Adrenal gland (tissue), 12 donors: ENCODE measurements around the gene GEMIN4. TPM values are rescaled to one million over a fixed set of nuclear protein-coding genes. Genes with fewer than 3 reads are reported as not detected.

Source experiments
- DNase-seq, 7 donors: peaks; one replicate each; pipeline ENCODE4 v3.0.0-alpha.2; 2019 to 2020
- H3K27ac ChIP-seq, 5 donors: fragments of 200-600 bp; sonication (generic) in 4 of 5; 1 replicate in 3 of 5; 2 replicates in 2 of 5; pipeline versions ENCODE4 v1.5.1 to v1.8.0; 2016 to 2020; ENCODE audit warnings: mild to moderate bottlenecking in 1 of 5
- H3K27me3 ChIP-seq: fragments of 200-600 bp; 2 replicates; pipeline ENCODE4 v1.8.0; 2021
- H3K36me3 ChIP-seq, 2 donors: fragments of 200-600 bp; replicated peaks in 1 of 2; 1 replicate in 1 of 2; 2 replicates in 1 of 2; pipeline versions ENCODE4 v1.5.1 to v1.8.0; 2018 to 2022
- H3K4me1 ChIP-seq, 2 donors: fragments of 200-600 bp; replicated peaks in 1 of 2; 1 replicate in 1 of 2; 2 replicates in 1 of 2; pipeline versions ENCODE4 v1.5.1 to v1.8.0; 2018 to 2021
- H3K4me3 ChIP-seq, 4 donors: fragments of 200-600 bp; sonication (generic) in 3 of 4; one replicate each; pipeline ENCODE4 v1.5.1; 2016 to 2018
- H3K9me3 ChIP-seq, 3 donors: fragments of 200-600 bp; sonication (generic) in 1 of 3; replicated peaks in 1 of 3; 1 replicate in 2 of 3; 2 replicates in 1 of 3; pipeline versions ENCODE4 v1.5.1 to v1.8.0; 2016 to 2021
- POLR2A ChIP-seq, 2 donors: fragments of 450-650 bp; IDR thresholded peaks; one replicate each; pipeline ENCODE4 v1.6.1; 2017; ENCODE audit warnings: antibody characterized with exemption in 2 of 2, mild to moderate bottlenecking in 2 of 2, moderate library complexity in 1 of 2
- WGBS, 4 donors: extraction: QIAGEN DNeasy Blood & Tissue Kit in 2 of 4; methylation state at CpG; one replicate each; pipeline versions ENCODE4 v1.1.5 to v1.1.7; 2013 to 2017; 5-methylcytosine and 5-hydroxymethylcytosine counted together
- intact Hi-C, 2 donors: fragments of 100-400 bp; cut with DNase I; formaldehyde crosslinking; loops; one replicate each; pipeline versions ENCODE4 v1.14.1 to v1.15.0; 2022 to 2023
- polyA plus RNA-seq, 3 donors: library from polyadenylated mRNA; stranded (reverse); fragments of 200-250 nt in 2 of 3; fragments of 350-450 nt in 1 of 3; fragmentation: Illumina TruSeq in 1 of 3; extraction: RNeasy Lipid Tissue Mini Kit (QIAGEN cat#74804) in 1 of 3; gene quantifications; one replicate each; pipeline ENCODE4 v1.2.3, GENCODE V29; 2013 to 2014
- total RNA-seq, 9 donors: library from RNA; depleted of rRNA in 4 of 9; stranded (reverse); fragments of >200 nt in 4 of 9; fragments of 120-200 nt in 1 of 9; fragmentation: NEBNext Ultra II Directional in 1 of 9; extraction: Animal tissue kit (Norgen Biotek cat#: 25700) in 1 of 9; gene quantifications; one replicate each; pipeline versions ENCODE4 v1.1.0 to v1.2.4, GENCODE V29; 2013 to 2023
- TF ChIP-seq, protein P1 (sequence below), 6 experiments: fragments of 450-650 bp in 4 of 6; fragments of 200-600 bp in 2 of 6; sonication (generic) in 1 of 6; IDR thresholded peaks; 1 replicate in 5 of 6; 2 replicates in 1 of 6; pipeline versions ENCODE4 v1.5.1 to v1.8.0; 2016 to 2021; ENCODE audit warnings: antibody characterized with exemption in 6 of 6, mild to moderate bottlenecking in 2 of 6, moderate library complexity in 1 of 6
- donor health status: healthy with polysubstance abuse.
- donor health status: Bipolar disorder and iron deficiency.
- donor health status: DM: yes; HTN: yes; CAD: no.
- donor health status: DM: no; HTN: no; CAD: no.
- donor health status: DM: no; HTN: no; CAD: no.
- donor health status: DM: yes; HTN: yes; CAD: no.

Gene GEMIN4
- total and polyA plus RNA-seq, 12 donors = 5.3 to 22.8 (median 13.2) TPM

DNA sequence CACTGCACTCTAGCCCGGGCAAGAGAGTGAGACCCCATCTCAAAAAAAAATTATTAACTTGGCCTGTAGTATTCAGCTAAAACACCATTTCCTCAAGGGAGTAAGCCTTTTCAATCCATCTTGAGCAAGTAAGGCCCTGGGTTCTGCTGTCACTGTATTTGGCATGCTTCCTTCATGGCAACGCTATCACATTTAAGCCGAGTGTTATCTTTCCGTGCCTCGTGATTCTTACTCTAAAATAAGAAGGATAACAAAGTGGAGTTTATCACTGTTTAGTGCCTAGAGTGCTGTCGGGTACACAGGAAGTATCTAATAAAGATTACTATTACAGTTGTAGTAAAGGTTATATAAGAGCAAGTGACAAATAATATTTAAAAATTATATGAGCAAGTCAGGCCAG, 46.2 kb downstream of the GEMIN4 start:
- TF ChIP-seq, protein P1, sequence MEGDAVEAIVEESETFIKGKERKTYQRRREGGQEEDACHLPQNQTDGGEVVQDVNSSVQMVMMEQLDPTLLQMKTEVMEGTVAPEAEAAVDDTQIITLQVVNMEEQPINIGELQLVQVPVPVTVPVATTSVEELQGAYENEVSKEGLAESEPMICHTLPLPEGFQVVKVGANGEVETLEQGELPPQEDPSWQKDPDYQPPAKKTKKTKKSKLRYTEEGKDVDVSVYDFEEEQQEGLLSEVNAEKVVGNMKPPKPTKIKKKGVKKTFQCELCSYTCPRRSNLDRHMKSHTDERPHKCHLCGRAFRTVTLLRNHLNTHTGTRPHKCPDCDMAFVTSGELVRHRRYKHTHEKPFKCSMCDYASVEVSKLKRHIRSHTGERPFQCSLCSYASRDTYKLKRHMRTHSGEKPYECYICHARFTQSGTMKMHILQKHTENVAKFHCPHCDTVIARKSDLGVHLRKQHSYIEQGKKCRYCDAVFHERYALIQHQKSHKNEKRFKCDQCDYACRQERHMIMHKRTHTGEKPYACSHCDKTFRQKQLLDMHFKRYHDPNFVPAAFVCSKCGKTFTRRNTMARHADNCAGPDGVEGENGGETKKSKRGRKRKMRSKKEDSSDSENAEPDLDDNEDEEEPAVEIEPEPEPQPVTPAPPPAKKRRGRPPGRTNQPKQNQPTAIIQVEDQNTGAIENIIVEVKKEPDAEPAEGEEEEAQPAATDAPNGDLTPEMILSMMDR (IDR thresholded peaks at IDR 0.05) = no peak
- TF ChIP-seq POLR2A (IDR thresholded peaks at IDR 0.05) = no peak
- H3K27me3 ChIP-seq = no peaks in the 10 kb centered on the region
- H3K36me3 ChIP-seq = peaks cover 0 to 27% of the 10 kb centered on the region in 2 donors
- H3K4me1 ChIP-seq = peaks cover 6 to 13% of the 10 kb centered on the region in 2 donors
- H3K9me3 ChIP-seq = no peaks in the 10 kb centered on the region
- intact Hi-C loops = no loop called here
- WGBS, 4 donors = 35 to 55% (median 42%) methylated on average over 6 of the region's 6 CpGs
- H3K4me3 ChIP-seq = no peak overlapping the region
- DNase-seq = peak in 4 of 7 donors; percentile 48 to 74 (median 61)
- peak overlapping the region in 1 of 5 donors; percentile 12 for H3K27ac ChIP-seq

DNA sequence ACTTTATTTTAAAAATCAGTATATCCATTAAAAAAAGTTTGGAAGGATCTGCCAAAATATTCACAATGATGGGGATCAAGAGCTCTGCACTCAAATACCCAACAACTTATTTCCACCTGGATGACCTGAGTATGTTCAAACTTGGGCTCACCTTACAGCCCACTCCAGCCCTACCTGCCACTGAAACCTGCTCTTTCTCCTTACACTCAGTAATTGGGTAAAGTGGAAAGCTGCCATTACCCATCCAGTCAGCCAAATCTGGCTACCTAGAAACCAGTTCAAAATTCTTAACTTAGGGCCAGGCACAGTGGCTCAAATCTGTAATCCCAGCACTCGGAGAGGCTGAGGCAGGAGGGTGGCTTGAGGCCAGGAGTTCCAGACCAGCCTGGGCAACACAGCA, 47.1 kb downstream of the GEMIN4 start:
- WGBS, 4 donors = 94 to 100% (median 98%) methylated on average over 1 of the region's 1 CpG
- Histone ChIP-seq H3K9me3 (no peaks in the 10 kb centered on the region), H3K27ac (no peak overlapping the region), H3K4me3 (no peak overlapping the region), H3K36me3 (peaks cover 0 to 23% of the 10 kb centered on the region in 2 donors), H3K4me1 (peaks cover 6 to 13% of the 10 kb centered on the region in 2 donors), H3K27me3 (no peaks in the 10 kb centered on the region)
- TF ChIP-seq, protein P1 (IDR thresholded peaks at IDR 0.05) = no peak
- TF ChIP-seq POLR2A (IDR thresholded peaks at IDR 0.05) = no peak
- peak in 1 of 7 donors; percentile 35 for DNase-seq
- intact Hi-C loops = no loop called here

DNA sequence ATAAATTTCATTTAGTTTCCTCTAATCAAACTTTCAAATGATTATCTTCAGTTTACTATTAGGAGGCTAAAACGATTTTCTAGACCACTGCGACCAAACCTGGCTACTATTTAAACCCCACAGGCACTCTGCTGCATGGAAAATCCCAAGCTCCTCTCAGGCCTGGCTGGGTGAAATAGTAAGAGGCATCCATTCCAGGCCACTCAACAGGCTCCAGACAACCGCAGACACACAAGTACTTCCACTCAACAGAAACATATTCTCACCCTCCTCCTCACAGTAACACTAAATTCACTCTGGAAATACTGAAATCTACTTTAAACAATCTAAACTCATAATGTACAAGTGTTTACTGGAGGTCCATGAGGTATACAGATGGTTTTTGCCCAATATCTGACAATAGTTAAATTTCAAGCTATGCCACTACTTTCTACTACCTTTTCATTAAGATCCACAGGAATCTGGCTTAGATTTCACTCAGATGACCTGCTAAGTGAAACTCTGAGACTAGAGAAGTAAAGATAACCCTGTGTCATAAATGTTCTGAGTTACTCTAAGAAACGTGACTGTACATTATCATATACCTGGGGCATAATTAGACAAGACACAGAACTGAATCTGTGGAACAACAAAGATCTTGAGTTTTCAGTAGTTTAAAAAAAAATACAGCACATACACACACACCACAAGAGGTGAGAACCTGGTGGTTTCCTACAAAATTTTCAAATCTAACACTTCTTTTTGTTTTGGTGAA, 47.8 kb downstream of the GEMIN4 start:
- no peak for TF ChIP-seq POLR2A (IDR thresholded peaks at IDR 0.05)
- TF ChIP-seq, protein P1 (IDR thresholded peaks at IDR 0.05) = no peak
- Histone ChIP-seq H3K4me1 (peaks cover 6 to 19% of the 10 kb centered on the region in 2 donors), H3K4me3 (no peak overlapping the region), H3K27ac (no peak overlapping the region), H3K36me3 (peaks cover 0 to 16% of the 10 kb centered on the region in 2 donors), H3K27me3 (no peaks in the 10 kb centered on the region), H3K9me3 (no peaks in the 10 kb centered on the region)
- whole genome bisulfite sequencing, 4 donors = 86 to 89% (median 87%) methylated on average over 4 of the region's 4 CpGs
- intact Hi-C loops = loop anchor here in 1 of 2 donors (5.0 kb wide), 1 partner anchor 562 kb away; a partner anchor contains a TSS
- DNase-seq = peak in 1 of 7 donors; percentile 24

DNA sequence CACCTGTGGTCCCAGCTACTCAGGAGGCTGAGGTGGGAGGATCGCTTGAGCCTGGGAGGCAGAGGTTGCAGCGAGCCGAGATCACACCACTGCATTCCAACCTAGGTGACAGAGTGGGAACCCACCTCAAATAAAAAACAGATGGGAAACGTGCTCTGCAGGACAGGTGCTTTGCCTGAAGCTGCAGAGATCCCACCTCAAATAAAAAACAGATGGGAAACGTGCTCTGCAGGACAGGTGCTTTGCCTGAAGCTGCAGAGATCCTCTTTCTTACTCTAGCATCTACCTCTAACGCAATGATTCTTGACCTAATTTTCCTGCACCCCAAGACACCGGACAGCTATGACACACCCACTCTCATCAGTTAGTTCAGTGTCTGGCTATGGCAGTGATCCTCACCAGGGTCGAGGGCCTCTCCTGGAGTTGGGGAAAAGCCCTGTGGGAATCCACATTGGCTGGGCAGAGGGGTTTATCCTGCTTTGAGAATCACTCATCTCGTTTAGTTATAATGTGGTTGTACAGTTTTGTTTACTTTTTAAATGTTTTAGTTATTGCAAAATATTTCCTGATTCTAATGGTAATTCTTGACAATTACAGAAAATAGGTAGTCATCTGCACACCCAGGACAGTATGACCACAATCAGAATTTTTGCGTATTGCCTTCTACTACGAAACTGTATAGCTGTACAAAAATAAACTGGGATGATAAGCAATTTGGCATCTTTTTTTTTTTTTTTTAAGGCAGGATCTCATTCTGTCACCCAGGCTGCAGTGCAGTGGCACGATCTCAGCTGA, 48.8 kb downstream of the GEMIN4 start:
- WGBS, 4 donors = 76 to 80% (median 78%) methylated on average over 12 of the region's 12 CpGs
- Histone ChIP-seq H3K4me3 (no peak overlapping the region), H3K36me3 (peaks cover 0 to 7% of the 10 kb centered on the region in 2 donors), H3K9me3 (no peaks in the 10 kb centered on the region), H3K27me3 (no peaks in the 10 kb centered on the region), H3K4me1 (peaks cover 6 to 19% of the 10 kb centered on the region in 2 donors), H3K27ac (no peak overlapping the region)
- TF ChIP-seq, protein P1 (IDR thresholded peaks at IDR 0.05) = no peak
- TF ChIP-seq POLR2A (IDR thresholded peaks at IDR 0.05) = no peak
- intact Hi-C loops = loop anchor here in 1 of 2 donors (5.0 kb wide), 1 partner anchor 561 kb away; a partner anchor contains a TSS
- DNase-seq = peak in 1 of 7 donors; percentile 31
